CD14-positive monocyte (primary cell): ENCODE measurements around the gene MT1E. TPM values are rescaled to one million over a fixed set of nuclear protein-coding genes. Genes with fewer than 3 reads are reported as not detected.

Source experiments
- DNase-seq, 3 donors: peaks; one replicate each; pipeline ENCODE4 v3.0.0-alpha.2; 2011 to 2022
- H2AFZ ChIP-seq: 2 replicates; pipeline ENCODE4 v1.6.0; 2012; ENCODE audit warnings: mild to moderate bottlenecking, low read depth, low read length, inconsistent platforms; ENCODE audit not compliant: insufficient read depth, poor library complexity, severe bottlenecking
- H3K27ac ChIP-seq, 2 donors: 1 replicate in 1 of 2; 2 replicates in 1 of 2; pipeline ENCODE4 v1.5.1; 2012 to 2013; ENCODE audit warnings: low read length in 2 of 2, control low read depth in 1 of 2, inconsistent platforms in 1 of 2, low read depth in 1 of 2, mild to moderate bottlenecking in 1 of 2
- H3K27me3 ChIP-seq, 2 donors: one replicate each; pipeline versions ENCODE4 v1.6.0 to v1.6.1; 2011 to 2013; ENCODE audit warnings: low read length in 2 of 2; ENCODE audit not compliant: control insufficient read depth in 2 of 2, insufficient read depth in 2 of 2
- H3K36me3 ChIP-seq, 2 donors: replicated peaks in 1 of 2; 1 replicate in 1 of 2; 2 replicates in 1 of 2; pipeline versions ENCODE4 v1.5.1 to v1.6.1; 2012 to 2013; ENCODE audit warnings: low read length in 2 of 2, control low read depth in 1 of 2, inconsistent platforms in 1 of 2, mild to moderate bottlenecking in 1 of 2; ENCODE audit not compliant: insufficient read depth in 2 of 2, control insufficient read depth in 1 of 2
- H3K4me1 ChIP-seq, 2 donors: 1 replicate in 1 of 2; 2 replicates in 1 of 2; pipeline versions ENCODE4 v1.5.1 to v1.6.1; 2012 to 2013; ENCODE audit warnings: low read length in 2 of 2, control low read depth in 1 of 2, inconsistent platforms in 1 of 2, mild to moderate bottlenecking in 1 of 2, moderate library complexity in 1 of 2; ENCODE audit not compliant: insufficient read depth in 2 of 2, control insufficient read depth in 1 of 2
- H3K4me2 ChIP-seq: replicated peaks from 2 replicates; pipeline ENCODE3; 2012; ENCODE audit warnings: low read length, moderate library complexity, mild to moderate bottlenecking; ENCODE audit not compliant: poor library complexity, severe bottlenecking; ENCODE audit errors: extremely low read depth
- H3K4me3 ChIP-seq, 3 experiments: fragments of 200-600 bp in 1 of 3; sonication (generic) in 1 of 3; replicated peaks in 1 of 3; 1 replicate in 2 of 3; 2 replicates in 1 of 3; pipeline ENCODE4 v1.5.1; 2011 to 2013; ENCODE audit warnings: low read length in 3 of 3, mild to moderate bottlenecking in 3 of 3, control low read depth in 2 of 3, low read depth in 2 of 3, inconsistent platforms in 1 of 3, moderate library complexity in 1 of 3
- H3K79me2 ChIP-seq: 2 replicates; pipeline ENCODE4 v1.6.0; 2012; ENCODE audit warnings: mild to moderate bottlenecking, control low read depth, inconsistent platforms, low read length, moderate library complexity; ENCODE audit not compliant: insufficient read depth
- H3K9ac ChIP-seq: 2 replicates; pipeline ENCODE4 v1.6.0; 2017; ENCODE audit warnings: low read length, mild to moderate bottlenecking; ENCODE audit not compliant: insufficient read depth, poor library complexity, severe bottlenecking
- H3K9me3 ChIP-seq, 2 donors: replicated peaks in 1 of 2; 1 replicate in 1 of 2; 2 replicates in 1 of 2; pipeline versions ENCODE4 v1.5.1 to v1.6.1; 2012 to 2013; ENCODE audit warnings: low read length in 2 of 2, control low read depth in 1 of 2; ENCODE audit not compliant: control insufficient read depth in 1 of 2, insufficient read depth in 1 of 2
- H4K20me1 ChIP-seq: 2 replicates; pipeline ENCODE4 v1.6.0; 2012; ENCODE audit warnings: mild to moderate bottlenecking, low read length, control low read depth, moderate library complexity; ENCODE audit not compliant: insufficient read depth
- H3K27ac Mint-ChIP-seq, 7 donors: one replicate each; pipeline ENCODE4 v1.8.0; 2020; ENCODE audit warnings: mild to moderate bottlenecking in 7 of 7, mixed read lengths in 7 of 7, moderate library complexity in 6 of 7, inconsistent platforms in 2 of 7
- H3K27me3 Mint-ChIP-seq, 3 donors: one replicate each; pipeline ENCODE4 v1.8.0; 2021 to 2022; ENCODE audit warnings: low read depth in 3 of 3, mild to moderate bottlenecking in 3 of 3, mixed read lengths in 3 of 3, moderate library complexity in 3 of 3, inconsistent platforms in 1 of 3
- H3K36me3 Mint-ChIP-seq, 2 donors: one replicate each; pipeline ENCODE4 v1.8.0; 2020; ENCODE audit warnings: mixed read lengths in 2 of 2, inconsistent platforms in 1 of 2, mild to moderate bottlenecking in 1 of 2
- H3K4me1 Mint-ChIP-seq: one replicate; pipeline ENCODE4 v1.8.0; 2020; ENCODE audit warnings: mild to moderate bottlenecking, mixed read lengths
- H3K4me3 Mint-ChIP-seq, 2 donors: one replicate each; pipeline ENCODE4 v1.8.0; 2020; ENCODE audit warnings: mild to moderate bottlenecking in 2 of 2, mixed read lengths in 2 of 2, moderate library complexity in 1 of 2
- H3K9me3 Mint-ChIP-seq, 7 donors: one replicate each; pipeline ENCODE4 v1.8.0; 2020 to 2022; ENCODE audit warnings: mixed read lengths in 7 of 7, mild to moderate bottlenecking in 6 of 7, moderate library complexity in 6 of 7, inconsistent platforms in 2 of 7
- CTCF ChIP-seq: fragments of 200-600 bp; IDR thresholded peaks from one replicate; pipeline ENCODE4 v1.8.0; 2022; ENCODE audit warnings: antibody characterized with exemption, mild to moderate bottlenecking
- WGBS: methylation state at CpG from one replicate; pipeline ENCODE4 v1.1.5; 2013; ENCODE audit warnings: missing lambda C conversion rate; ENCODE audit not compliant: insufficient coverage; 5-methylcytosine and 5-hydroxymethylcytosine counted together
- intact Hi-C, 2 donors: fragments of 100-400 bp; cut with micrococcal nuclease; formaldehyde crosslinking; loops; one replicate each; pipeline versions ENCODE4 v1.15.0 to v1.15.1; 2023
- polyA plus RNA-seq, 3 donors: library from polyadenylated mRNA; depleted of rRNA in 1 of 3; unstranded in 2 of 3; stranded (reverse) in 1 of 3; fragments of 300-500 nt in 2 of 3; fragments of >200 nt in 1 of 3; fragmentation: Illumina TruSeq in 2 of 3; gene quantifications; 1 replicate in 2 of 3; 2 replicates in 1 of 3; pipeline ENCODE4 v1.2.3, GENCODE V29; 2012 to 2021

MT1E gene
- polyA plus RNA-seq, 3 donors: 1.3 to 4.3 (median 4.0) TPM

- Histone ChIP-seq H3K9ac (no peak overlapping the region), H3K4me2 (no peak overlapping the region), H3K79me2 (no peaks in the 10 kb centered on the region), H3K4me3 (no peak overlapping the region), H3K27me3 (peaks cover 0 to 10% of the 10 kb centered on the region in 2 donors), H2AFZ (no peak overlapping the region), H4K20me1 (no peaks in the 10 kb centered on the region), H3K9me3 (no peaks in the 10 kb centered on the region), H3K4me1 (peaks cover 25 to 28% of the 10 kb centered on the region in 2 donors), H3K27ac (no peak overlapping the region), H3K36me3 (no peaks in the 10 kb centered on the region)
- peaks cover 0 to 3% (median 0%) of the 10 kb centered on the region in 7 donors for H3K9me3 Mint-ChIP-seq
- no peak for TF ChIP-seq CTCF
- WGBS: 100% methylated on average over 1 of the region's 4 CpGs
- peaks cover 11 to 13% (median 11%) of the 10 kb centered on the region in 3 donors for H3K27me3 Mint-ChIP-seq
- DNase-seq: no peak
- peaks cover 28% of the 10 kb centered on the region for H3K4me1 Mint-ChIP-seq
- H3K4me3 Mint-ChIP-seq: no peak overlapping the region
- no peak overlapping the region for H3K27ac Mint-ChIP-seq
- no peaks in the 10 kb centered on the region for H3K36me3 Mint-ChIP-seq
- intact Hi-C loops: loop anchor here (10.0 kb wide), 3 partner anchors 100 to 580 kb away; partner anchors contain the start of genes NUDT21 (in 1 of the 2), OGFOD1 (in 1 of the 2), PSME3IP1 (in 1 of the 2) and RSPRY1 (in 1 of the 2)
These were observed 20.6 kb upstream of the MT1E start for GRCh38 chr16:56604966-56605365.

- Mint-ChIP-seq H3K4me3 (no peak overlapping the region), H3K27ac (no peak overlapping the region), H3K9me3 (peaks cover 0 to 3% (median 0%) of the 10 kb centered on the region in 7 donors), H3K4me1 (peaks cover 33% of the 10 kb centered on the region), H3K36me3 (no peaks in the 10 kb centered on the region), H3K27me3 (peaks cover 10 to 12% (median 11%) of the 10 kb centered on the region in 3 donors)
- DNase-seq: no peak
- Histone ChIP-seq H3K4me2 (no peak overlapping the region), H3K27me3 (peaks cover 0 to 10% of the 10 kb centered on the region in 2 donors), H3K9me3 (no peaks in the 10 kb centered on the region), H4K20me1 (no peaks in the 10 kb centered on the region), H2AFZ (no peak overlapping the region), H3K79me2 (no peaks in the 10 kb centered on the region), H3K9ac (no peak overlapping the region), H3K27ac (no peak overlapping the region), H3K4me1 (peaks cover 30 to 33% of the 10 kb centered on the region in 2 donors), H3K36me3 (no peaks in the 10 kb centered on the region), H3K4me3 (no peak overlapping the region)
- intact Hi-C loops: loop anchor here (10.0 kb wide), 3 partner anchors 99 to 579 kb away; partner anchors contain the start of genes NUDT21 (in 1 of the 2), OGFOD1 (in 1 of the 2), PSME3IP1 (in 1 of the 2) and RSPRY1 (in 1 of the 2)
- WGBS: no CpG with 5 or more reads among the region's 1 CpG
- TF ChIP-seq CTCF: no peak
These were observed 20.1 kb upstream of the MT1E start for GRCh38 chr16:56605475-56605874.
